ENCODE data around the gene ENTPD7.

The ENTPD7 gene

DNA sequence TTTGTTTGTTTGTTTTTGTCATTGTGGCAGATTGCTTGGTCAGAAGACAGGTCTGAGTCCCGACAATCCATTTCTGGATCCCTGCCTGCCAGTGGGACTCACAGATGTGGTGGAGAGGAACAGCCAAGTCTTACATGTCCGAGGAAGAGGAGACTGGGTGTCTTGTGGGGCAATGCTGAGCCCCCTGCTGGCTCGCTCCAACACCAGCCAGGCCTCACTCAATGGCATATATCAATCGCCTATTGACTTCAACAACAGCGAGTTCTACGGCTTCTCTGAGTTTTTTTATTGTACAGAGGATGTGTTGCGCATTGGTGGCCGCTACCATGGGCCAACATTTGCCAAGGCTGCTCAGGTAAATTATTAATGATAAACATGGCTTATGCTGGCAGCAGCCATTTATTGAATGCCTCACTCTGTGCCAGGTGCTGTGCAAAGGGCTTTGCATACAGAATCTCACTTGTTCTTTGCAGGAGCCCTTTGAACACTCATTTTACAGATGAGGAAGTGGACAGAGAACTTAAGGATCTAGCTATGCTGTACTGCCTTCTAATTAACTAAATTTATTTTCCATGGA is 39.3 kb downstream of the ENTPD7 start:
- TF ChIP-seq, protein P1, sequence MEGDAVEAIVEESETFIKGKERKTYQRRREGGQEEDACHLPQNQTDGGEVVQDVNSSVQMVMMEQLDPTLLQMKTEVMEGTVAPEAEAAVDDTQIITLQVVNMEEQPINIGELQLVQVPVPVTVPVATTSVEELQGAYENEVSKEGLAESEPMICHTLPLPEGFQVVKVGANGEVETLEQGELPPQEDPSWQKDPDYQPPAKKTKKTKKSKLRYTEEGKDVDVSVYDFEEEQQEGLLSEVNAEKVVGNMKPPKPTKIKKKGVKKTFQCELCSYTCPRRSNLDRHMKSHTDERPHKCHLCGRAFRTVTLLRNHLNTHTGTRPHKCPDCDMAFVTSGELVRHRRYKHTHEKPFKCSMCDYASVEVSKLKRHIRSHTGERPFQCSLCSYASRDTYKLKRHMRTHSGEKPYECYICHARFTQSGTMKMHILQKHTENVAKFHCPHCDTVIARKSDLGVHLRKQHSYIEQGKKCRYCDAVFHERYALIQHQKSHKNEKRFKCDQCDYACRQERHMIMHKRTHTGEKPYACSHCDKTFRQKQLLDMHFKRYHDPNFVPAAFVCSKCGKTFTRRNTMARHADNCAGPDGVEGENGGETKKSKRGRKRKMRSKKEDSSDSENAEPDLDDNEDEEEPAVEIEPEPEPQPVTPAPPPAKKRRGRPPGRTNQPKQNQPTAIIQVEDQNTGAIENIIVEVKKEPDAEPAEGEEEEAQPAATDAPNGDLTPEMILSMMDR (IDR thresholded peaks at IDR 0.05; ENCODE audit: unreplicated experiment in 3 of 3): no peak
- Mint-ChIP-seq H3K9me3 (no peaks in the 10 kb centered on the region), H3K4me3 (no peak overlapping the region), H3K4me1 (peaks cover 10% of the 10 kb centered on the region), H3K36me3 (ENCODE audit: low read depth) (peaks cover 62% of the 10 kb centered on the region), H3K27ac (no peak overlapping the region), H3K27me3 (ENCODE audit: low read depth) (no peaks in the 10 kb centered on the region)

DNA sequence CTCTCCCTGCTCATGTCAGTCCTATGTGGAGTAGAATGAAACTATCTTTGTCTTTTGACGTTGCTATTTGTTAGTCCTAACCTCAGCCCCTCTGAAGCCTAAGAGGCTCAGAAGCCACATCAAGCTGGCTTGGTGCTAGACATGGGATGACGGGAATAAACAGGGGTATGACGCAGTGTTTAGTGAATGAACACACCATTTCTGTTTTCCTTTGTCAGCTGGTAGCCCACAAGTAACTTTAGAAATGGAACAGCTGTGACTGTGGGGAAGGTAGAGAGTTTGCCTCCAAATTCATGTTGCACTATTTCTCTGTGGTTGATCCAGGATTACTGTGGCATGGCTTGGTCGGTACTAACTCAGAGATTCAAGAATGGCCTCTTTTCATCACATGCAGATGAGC is 41.3 kb downstream of the ENTPD7 start:
- peaks cover 10% of the 10 kb centered on the region for H3K4me1 Mint-ChIP-seq
- H3K27me3 Mint-ChIP-seq (ENCODE audit: low read depth): no peaks in the 10 kb centered on the region
- peaks cover 73% of the 10 kb centered on the region for H3K36me3 Mint-ChIP-seq (ENCODE audit: low read depth)
- H3K9me3 Mint-ChIP-seq: no peaks in the 10 kb centered on the region
- no peak overlapping the region for H3K4me3 Mint-ChIP-seq
- TF ChIP-seq, protein P1 (IDR thresholded peaks at IDR 0.05; ENCODE audit: unreplicated experiment in 3 of 3): no peak
- peak overlapping the region; percentile 20 to 59 (median 24) for H3K27ac Mint-ChIP-seq

DNA sequence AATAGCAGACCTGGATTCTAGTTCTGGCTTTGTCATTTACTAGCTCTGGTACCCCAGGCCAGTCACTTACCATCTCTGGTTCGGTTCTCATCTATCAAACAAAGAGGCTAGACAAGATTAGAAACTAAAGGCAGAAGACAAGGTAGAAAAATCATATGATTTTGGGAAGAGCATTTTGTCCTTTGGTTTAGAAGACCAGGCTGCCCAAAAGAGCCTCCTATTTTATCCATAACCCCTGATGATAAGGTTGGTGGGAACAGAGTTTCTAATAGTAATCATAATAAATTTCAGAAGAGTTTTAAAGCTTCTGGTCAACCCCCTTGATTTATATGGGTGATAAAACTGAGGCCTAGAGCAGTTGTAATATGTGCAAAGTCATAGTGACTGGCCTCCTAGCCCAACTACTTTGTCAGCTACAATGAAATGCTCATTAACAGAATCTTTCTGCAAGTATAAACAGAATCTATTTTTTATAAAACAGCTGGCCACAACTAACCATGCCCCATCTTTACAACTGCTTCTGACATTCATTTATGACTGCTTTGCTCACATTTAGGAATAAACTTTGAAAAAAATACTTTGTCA is 49.2 kb downstream of the ENTPD7 start:
- Mint-ChIP-seq H3K36me3 (ENCODE audit: low read depth) (peaks cover 57% of the 10 kb centered on the region), H3K27me3 (ENCODE audit: low read depth) (no peaks in the 10 kb centered on the region), H3K9me3 (no peaks in the 10 kb centered on the region), H3K27ac (peak overlapping the region in 1 of 3 experiments; percentile 3), H3K4me1 (no peaks in the 10 kb centered on the region), H3K4me3 (no peak overlapping the region)
- TF ChIP-seq, protein P1 (IDR thresholded peaks at IDR 0.05; ENCODE audit: unreplicated experiment in 3 of 3): no peak

DNA sequence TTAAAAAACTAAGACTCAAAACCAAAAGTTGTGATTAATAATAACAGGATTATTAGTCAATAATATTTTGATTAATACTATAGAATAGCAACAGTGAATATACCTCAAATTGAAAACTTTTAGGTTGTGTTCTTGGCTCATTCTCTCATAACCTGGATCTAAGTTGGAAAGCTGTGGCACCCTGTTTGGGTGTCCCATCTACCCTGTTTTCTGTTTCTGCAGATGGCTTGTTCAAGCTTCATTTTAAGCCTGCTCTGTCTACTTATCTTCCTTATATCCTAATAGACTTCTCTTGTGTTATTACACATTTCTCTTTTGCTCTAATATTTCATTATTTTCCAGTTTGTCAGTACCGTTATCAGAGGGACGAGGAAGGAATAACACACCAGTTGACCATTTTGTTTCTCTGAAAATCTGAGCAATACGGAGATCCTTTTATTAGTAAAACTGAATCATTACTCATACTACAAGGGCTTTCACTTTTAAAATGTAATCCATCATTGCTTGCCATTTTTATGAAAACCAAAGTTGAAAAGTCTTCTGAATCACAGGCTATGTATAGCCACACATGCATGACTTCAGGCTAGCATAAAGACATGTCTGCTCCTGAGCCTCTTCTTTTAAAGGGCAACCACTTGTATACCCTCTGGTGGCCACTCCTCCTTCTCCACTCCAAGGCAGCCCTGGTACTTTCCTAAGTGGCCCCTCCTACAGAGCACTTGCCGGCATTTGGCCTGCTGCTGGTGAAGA is 50.3 kb downstream of the ENTPD7 start:
- Mint-ChIP-seq H3K9me3 (no peaks in the 10 kb centered on the region), H3K36me3 (ENCODE audit: low read depth) (peaks cover 56% of the 10 kb centered on the region), H3K4me1 (no peaks in the 10 kb centered on the region), H3K27ac (peak overlapping the region in 1 of 3 experiments; percentile 58), H3K4me3 (no peak overlapping the region), H3K27me3 (ENCODE audit: low read depth) (no peaks in the 10 kb centered on the region)
- TF ChIP-seq, protein P1 (IDR thresholded peaks at IDR 0.05; ENCODE audit: unreplicated experiment in 3 of 3): no peak

DNA sequence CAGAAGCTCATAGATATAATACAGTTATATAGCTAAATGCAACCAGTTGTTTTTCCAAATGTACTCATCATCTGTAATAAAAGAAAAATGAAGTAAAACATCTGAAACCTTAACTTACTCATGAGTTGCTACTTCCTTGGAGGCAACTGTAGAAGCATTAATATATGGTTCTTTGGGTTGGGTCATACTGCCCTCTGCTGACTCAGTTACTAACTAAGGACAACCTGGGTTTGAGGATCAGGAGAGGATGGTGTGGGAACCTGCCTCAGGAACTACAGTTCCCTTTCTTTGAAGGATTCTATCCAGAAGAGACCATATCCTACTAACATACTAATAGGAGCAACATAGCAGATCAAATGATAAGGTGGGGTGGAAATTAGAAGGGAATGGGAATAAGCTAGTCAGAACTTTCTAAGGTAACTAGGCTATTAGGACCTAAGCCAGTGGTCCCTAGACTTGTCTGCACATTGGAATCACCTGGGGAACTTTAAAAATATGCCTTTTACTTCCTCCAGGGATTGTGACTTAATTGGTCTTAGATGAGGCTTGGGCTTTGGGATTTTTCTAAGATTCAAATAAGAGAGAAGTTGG is 51.9 kb downstream of the ENTPD7 start:
- no peak overlapping the region for H3K27ac Mint-ChIP-seq

More for the DNA sequence above, 51.9 kb downstream of the ENTPD7 start:
- no peaks in the 10 kb centered on the region for H3K27me3 Mint-ChIP-seq (ENCODE audit: low read depth)
- TF ChIP-seq, protein P1 (IDR thresholded peaks at IDR 0.05; ENCODE audit: unreplicated experiment in 3 of 3): peak; percentile 35 to 43 (median 36)
- no peaks in the 10 kb centered on the region for H3K9me3 Mint-ChIP-seq
- no peak overlapping the region for H3K4me3 Mint-ChIP-seq
- no peaks in the 10 kb centered on the region for H3K4me1 Mint-ChIP-seq
- H3K36me3 Mint-ChIP-seq (ENCODE audit: low read depth): peaks cover 53% of the 10 kb centered on the region

Measured in nephron (organoid).